GM12878 (cell line): ENCODE data around the gene CACNA2D3. TPM values are rescaled to one million over a fixed set of nuclear protein-coding genes. Genes with fewer than 3 reads are reported as not detected.

Experiments used
- ATAC-seq: fragments of 200-7000 bp; cut with Tn5 transposase; 3 replicates; pipeline ENCODE4 v1.9.1; 2020; ENCODE audit warnings: mild to moderate bottlenecking, moderate library complexity
- BruUV-seq: library from RNA; stranded (reverse); fragments of 400-500 nt; replicated peaks from 2 replicates; lab custom pipeline; 2021; lab: Mats Ljungman, UMichigan
- CTCF ChIA-PET: fragments of 300-600 bp; sonication (Branson Sonifier 250); formaldehyde crosslinking; extraction: SDS; loops from one replicate; lab custom pipeline; 2021; ENCODE audit warnings: inconsistent platforms; lab: Yijun Ruan, JAX
- POLR2A ChIA-PET: fragments of 350-600 bp; formaldehyde crosslinking; extraction: SDS; loops from one replicate; lab custom pipeline; 2021; ENCODE audit warnings: inconsistent platforms; lab: Charles Lee
- RAD21 ChIA-PET: fragments of 300-600 bp; sonication (Branson Sonifier 250); formaldehyde crosslinking; loops from one replicate; lab custom pipeline; 2023; ENCODE audit warnings: antibody characterized with exemption; ENCODE audit not compliant: unreplicated experiment; lab: Charles Lee
- SMC1A ChIA-PET: fragments of 300-600 bp; sonication (Branson Sonifier 250); formaldehyde crosslinking; loops from one replicate; lab custom pipeline; 2023; ENCODE audit not compliant: unreplicated experiment, uncharacterized antibody; lab: Charles Lee
- DNase-seq: peaks from one replicate; pipeline ENCODE4 v3.0.0-alpha.2; 2011; ENCODE audit warnings: low read depth, low spot score
- FAIRE-seq: peaks from 3 replicates; lab custom pipeline; 2011; peaks lifted over from hg19 to GRCh38; lab: Jason Lieb, UNC
- H2AFZ ChIP-seq: 2 replicates; pipeline ENCODE4 v1.6.0; 2011; ENCODE audit warnings: low read depth, low read length, control low read depth; ENCODE audit not compliant: control insufficient read depth
- H3K27ac ChIP-seq: 2 replicates; pipeline ENCODE4 v1.5.1; 2011; ENCODE audit warnings: control low read depth; ENCODE audit not compliant: control insufficient read depth, insufficient read depth
- H3K27me3 ChIP-seq, 2 experiments: replicated peaks in 1 of 2; 2 replicates each; pipeline versions ENCODE4 v1.6.0 to v1.6.1; 2011; ENCODE audit warnings: low read length in 1 of 2; ENCODE audit not compliant: control insufficient read depth in 2 of 2, insufficient read depth in 2 of 2
- H3K36me3 ChIP-seq, 2 experiments: 2 replicates each; pipeline ENCODE4 v1.5.1; 2011; ENCODE audit warnings: low read length in 1 of 2; ENCODE audit not compliant: control insufficient read depth in 2 of 2, insufficient read depth in 2 of 2
- H3K4me1 ChIP-seq: 2 replicates; pipeline ENCODE4 v1.6.1; 2011; ENCODE audit warnings: mild to moderate bottlenecking, low read length, moderate library complexity, mixed read lengths; ENCODE audit not compliant: control insufficient read depth, insufficient read depth
- H3K4me2 ChIP-seq: 2 replicates; pipeline ENCODE4 v1.6.0; 2011; ENCODE audit warnings: control low read depth; ENCODE audit not compliant: control insufficient read depth, insufficient read depth
- H3K4me3 ChIP-seq: fragments of 200-600 bp; sonication (generic); 2 replicates; pipeline ENCODE4 v1.5.1; 2016
- H3K79me2 ChIP-seq: 2 replicates; pipeline ENCODE4 v1.6.0; 2011; ENCODE audit warnings: low read length; ENCODE audit not compliant: control insufficient read depth, insufficient read depth
- H3K9ac ChIP-seq: 2 replicates; pipeline ENCODE4 v1.8.0; 2011; ENCODE audit warnings: low read length, control low read depth, mixed read lengths; ENCODE audit not compliant: control insufficient read depth, insufficient read depth
- H3K9me3 ChIP-seq: replicated peaks from 3 replicates; pipeline ENCODE4 v1.5.1; 2011; ENCODE audit warnings: mild to moderate bottlenecking, low read length; ENCODE audit not compliant: control insufficient read depth, insufficient read depth
- H4K20me1 ChIP-seq: 2 replicates; pipeline ENCODE4 v1.6.0; 2011; ENCODE audit not compliant: control insufficient read depth, insufficient read depth
- CBX5 ChIP-seq: sonication (generic); IDR thresholded peaks from 2 replicates; pipeline ENCODE4 v1.6.1; 2016; ENCODE audit warnings: low read depth, moderate library complexity, mild to moderate bottlenecking, inconsistent platforms
- JUND ChIP-seq: IDR thresholded peaks from 2 replicates; pipeline ENCODE4 v1.6.1; 2012; ENCODE audit warnings: low read depth, mild to moderate bottlenecking, low read length, improper control_type of control experiment, moderate library complexity
- KLF5 ChIP-seq: fragments of 450-650 bp; IDR thresholded peaks from 2 replicates; pipeline ENCODE4 v1.6.1; 2014; ENCODE audit warnings: mild to moderate bottlenecking; ENCODE audit not compliant: partially characterized antibody
- MYB ChIP-seq: fragments of 150-350 bp; IDR thresholded peaks from 2 replicates; pipeline ENCODE4 v1.6.1; 2014; ENCODE audit warnings: mild to moderate bottlenecking, low read depth, low read length, borderline replicate concordance
- NFXL1 ChIP-seq: fragments of 450-650 bp; IDR thresholded peaks from 2 replicates; pipeline ENCODE4 v1.6.1; 2017; ENCODE audit warnings: antibody characterized with exemption, mild to moderate bottlenecking, borderline replicate concordance
- POLR2AphosphoS5 ChIP-seq: IDR thresholded peaks from 2 replicates; pipeline ENCODE4 v1.6.1; 2011; ENCODE audit warnings: mild to moderate bottlenecking, low read length, inconsistent platforms
- RBBP5 ChIP-seq: fragments of 200-600 bp; sonication (generic); conservative IDR thresholded peaks from 2 replicates; pipeline ENCODE4 v1.6.1; 2016
- ZNF622 ChIP-seq: fragments of 450-650 bp; IDR thresholded peaks from 2 replicates; pipeline ENCODE4 v1.6.1; 2017; ENCODE audit warnings: mild to moderate bottlenecking, inconsistent platforms
- WGBS: methylation state at CpG from one replicate; pipeline ENCODE4 v1.1.6; 2016; ENCODE audit warnings: low lambda C conversion rate; ENCODE audit not compliant: insufficient replicate concordance, insufficient coverage; ENCODE audit errors: missing lambda C conversion rate; 5-methylcytosine and 5-hydroxymethylcytosine counted together
- in situ Hi-C: fragments of 300-500 bp; cut with MboI; formaldehyde crosslinking; loops from 9 replicates; pipeline ENCODE4 v1.14.3; 2018; ENCODE audit warnings: mixed read lengths
- intact Hi-C: fragments of 100-400 bp; cut with micrococcal nuclease; formaldehyde crosslinking; loops from one replicate; pipeline ENCODE4 v1.14.2; 2022; ENCODE audit not compliant: unreplicated experiment
- polyA plus RNA-seq, 11 experiments: library from polyadenylated mRNA; depleted of rRNA in 4 of 11; unstranded in 6 of 11; stranded (reverse) in 5 of 11; fragments of >200 nt; fragmentation: Nextera tagmentation in 4 of 11; fragmentation: Illumina TruSeq in 1 of 11; extraction: Ambion mirVana in 4 of 11; extraction: Trizol in 1 of 11; gene quantifications; 1 replicate in 1 of 11; 2 replicates in 10 of 11; pipeline versions ENCODE4 v1.2.1 to v1.2.3, GENCODE V29; 2011 to 2016; ENCODE audit warnings: inconsistent platforms in 2 of 11, missing spikeins in 2 of 11, low read depth in 1 of 11
- total RNA-seq, 4 experiments: library from RNA; depleted of rRNA in 3 of 4; stranded (reverse); fragments of >200 nt in 3 of 4; fragmentation: Illumina TruSeq in 1 of 4; extraction: Trizol in 1 of 4; gene quantifications; 2 replicates each; pipeline versions ENCODE4 v1.2.1 to v1.2.3, GENCODE V29; 2013 to 2021
- TF ChIP-seq, protein P1 (sequence below): fragments of 450-650 bp; IDR thresholded peaks from 2 replicates; pipeline ENCODE4 v1.6.1; 2016; ENCODE audit warnings: mild to moderate bottlenecking, moderate library complexity, borderline replicate concordance
- TF ChIP-seq, protein P2 (sequence below): fragments of 450-650 bp; IDR thresholded peaks from 2 replicates; pipeline ENCODE4 v1.6.1; 2016; ENCODE audit warnings: mild to moderate bottlenecking

CACNA2D3 gene
- total and polyA plus RNA-seq, 10 of the 15 experiments (the other 5 are each of a cell fraction or from before 2014, with no cell fraction given) = not detected

DNA sequence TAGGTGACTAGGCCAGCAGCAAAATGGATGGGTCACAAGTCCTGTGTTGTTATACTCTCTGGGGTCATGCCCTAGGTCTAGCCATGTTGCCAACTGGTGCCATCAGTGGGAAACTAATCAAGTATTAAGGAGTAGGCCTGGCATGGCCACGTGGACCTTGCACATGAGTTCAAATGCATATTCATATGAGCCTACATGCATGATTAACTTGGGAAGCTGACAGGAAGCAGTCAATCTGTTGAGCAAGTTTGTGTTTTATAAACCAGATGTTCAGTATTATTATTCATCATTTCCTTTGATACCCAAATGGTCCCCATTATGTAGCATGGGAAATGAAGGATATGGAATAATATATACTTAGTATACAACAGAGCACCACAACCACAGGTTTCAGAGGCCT is 710.5 kb downstream of the CACNA2D3 start:
- in situ Hi-C loops (no loop called here), intact Hi-C loops (no loop called here)
- FAIRE-seq = no peak
- no peak for DNase-seq
- H3K4me2 ChIP-seq = no peak overlapping the region
- no peaks in the 10 kb centered on the region for H3K27me3 ChIP-seq
- no peak for ATAC-seq
- ChIA-PET CTCF (no interaction called here), POLR2A (no interaction called here), SMC1A (no interaction called here), RAD21 (no interaction called here)
- no peak overlapping the region for H2AFZ ChIP-seq
- no peak overlapping the region for H3K27ac ChIP-seq
- H3K4me1 ChIP-seq = no peaks in the 10 kb centered on the region
- no peak for TF ChIP-seq ZNF622
- no peak for TF ChIP-seq CBX5
- TF ChIP-seq NFXL1 = no peak
- no peak overlapping the region for H3K9ac ChIP-seq
- no peaks in the 10 kb centered on the region; the same call in 1 of the 2 replicates for H4K20me1 ChIP-seq
- BruUV-seq = no TSS peak
- H3K79me2 ChIP-seq = no peaks in the 10 kb centered on the region
- no peaks in the 10 kb centered on the region; the same call in 2 of the 3 replicates for H3K9me3 ChIP-seq
- no peak overlapping the region for H3K4me3 ChIP-seq
- no peaks in the 10 kb centered on the region for H3K36me3 ChIP-seq
- WGBS = 0% methylated on average over 1 of the region's 1 CpG

DNA sequence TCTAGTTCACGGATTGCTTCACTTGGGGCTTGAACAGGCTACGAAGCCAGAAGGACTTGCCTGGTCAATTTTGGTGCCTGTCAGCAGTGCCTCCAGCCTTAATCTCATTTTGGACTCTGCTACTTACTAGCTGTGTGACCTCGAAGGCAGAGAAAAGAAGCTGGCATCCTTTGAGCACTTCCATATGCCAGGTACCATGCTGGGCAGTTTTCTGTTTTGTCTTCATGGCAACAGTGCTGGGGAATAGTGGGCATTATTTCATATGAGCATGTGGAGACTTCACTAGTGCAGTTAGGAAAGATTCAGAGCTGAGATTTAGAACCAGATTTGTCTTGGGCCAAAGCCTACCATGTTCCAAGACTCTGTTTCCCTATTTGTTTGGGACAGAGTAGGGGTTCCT is 713.3 kb downstream of the CACNA2D3 start:
- ChIA-PET POLR2A (no interaction called here), CTCF (no interaction called here)

More for the DNA sequence above, 713.3 kb downstream of the CACNA2D3 start:
- no peaks in the 10 kb centered on the region for H3K4me1 ChIP-seq
- intact Hi-C loops = no loop called here
- H4K20me1 ChIP-seq = no peaks in the 10 kb centered on the region; the same call in 1 of the 2 replicates
- no peak overlapping the region for H3K4me3 ChIP-seq
- H3K36me3 ChIP-seq = no peaks in the 10 kb centered on the region
- H3K27me3 ChIP-seq = no peaks in the 10 kb centered on the region
- DNase-seq = no peak
- TF ChIP-seq POLR2AphosphoS5 (no peak), JUND (no peak), KLF5 (no peak), MYB (no peak), RBBP5 (no peak)
- TF ChIP-seq, protein P1, sequence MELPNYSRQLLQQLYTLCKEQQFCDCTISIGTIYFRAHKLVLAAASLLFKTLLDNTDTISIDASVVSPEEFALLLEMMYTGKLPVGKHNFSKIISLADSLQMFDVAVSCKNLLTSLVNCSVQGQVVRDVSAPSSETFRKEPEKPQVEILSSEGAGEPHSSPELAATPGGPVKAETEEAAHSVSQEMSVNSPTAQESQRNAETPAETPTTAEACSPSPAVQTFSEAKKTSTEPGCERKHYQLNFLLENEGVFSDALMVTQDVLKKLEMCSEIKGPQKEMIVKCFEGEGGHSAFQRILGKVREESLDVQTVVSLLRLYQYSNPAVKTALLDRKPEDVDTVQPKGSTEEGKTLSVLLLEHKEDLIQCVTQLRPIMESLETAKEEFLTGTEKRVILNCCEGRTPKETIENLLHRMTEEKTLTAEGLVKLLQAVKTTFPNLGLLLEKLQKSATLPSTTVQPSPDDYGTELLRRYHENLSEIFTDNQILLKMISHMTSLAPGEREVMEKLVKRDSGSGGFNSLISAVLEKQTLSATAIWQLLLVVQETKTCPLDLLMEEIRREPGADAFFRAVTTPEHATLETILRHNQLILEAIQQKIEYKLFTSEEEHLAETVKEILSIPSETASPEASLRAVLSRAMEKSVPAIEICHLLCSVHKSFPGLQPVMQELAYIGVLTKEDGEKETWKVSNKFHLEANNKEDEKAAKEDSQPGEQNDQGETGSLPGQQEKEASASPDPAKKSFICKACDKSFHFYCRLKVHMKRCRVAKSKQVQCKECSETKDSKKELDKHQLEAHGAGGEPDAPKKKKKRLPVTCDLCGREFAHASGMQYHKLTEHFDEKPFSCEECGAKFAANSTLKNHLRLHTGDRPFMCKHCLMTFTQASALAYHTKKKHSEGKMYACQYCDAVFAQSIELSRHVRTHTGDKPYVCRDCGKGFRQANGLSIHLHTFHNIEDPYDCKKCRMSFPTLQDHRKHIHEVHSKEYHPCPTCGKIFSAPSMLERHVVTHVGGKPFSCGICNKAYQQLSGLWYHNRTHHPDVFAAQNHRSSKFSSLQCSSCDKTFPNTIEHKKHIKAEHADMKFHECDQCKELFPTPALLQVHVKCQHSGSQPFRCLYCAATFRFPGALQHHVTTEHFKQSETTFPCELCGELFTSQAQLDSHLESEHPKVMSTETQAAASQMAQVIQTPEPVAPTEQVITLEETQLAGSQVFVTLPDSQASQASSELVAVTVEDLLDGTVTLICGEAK = no peak
- TF ChIP-seq, protein P2, sequence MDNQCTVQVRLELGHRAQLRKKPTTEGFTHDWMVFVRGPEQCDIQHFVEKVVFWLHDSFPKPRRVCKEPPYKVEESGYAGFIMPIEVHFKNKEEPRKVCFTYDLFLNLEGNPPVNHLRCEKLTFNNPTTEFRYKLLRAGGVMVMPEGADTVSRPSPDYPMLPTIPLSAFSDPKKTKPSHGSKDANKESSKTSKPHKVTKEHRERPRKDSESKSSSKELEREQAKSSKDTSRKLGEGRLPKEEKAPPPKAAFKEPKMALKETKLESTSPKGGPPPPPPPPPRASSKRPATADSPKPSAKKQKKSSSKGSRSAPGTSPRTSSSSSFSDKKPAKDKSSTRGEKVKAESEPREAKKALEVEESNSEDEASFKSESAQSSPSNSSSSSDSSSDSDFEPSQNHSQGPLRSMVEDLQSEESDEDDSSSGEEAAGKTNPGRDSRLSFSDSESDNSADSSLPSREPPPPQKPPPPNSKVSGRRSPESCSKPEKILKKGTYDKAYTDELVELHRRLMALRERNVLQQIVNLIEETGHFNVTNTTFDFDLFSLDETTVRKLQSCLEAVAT = no peak
- no peak for ATAC-seq
- ChIA-PET RAD21 (no interaction called here), SMC1A (no interaction called here)
- H3K4me2 ChIP-seq = no peak overlapping the region
- in situ Hi-C loops = no loop called here
- no peaks in the 10 kb centered on the region for H3K79me2 ChIP-seq
- no peaks in the 10 kb centered on the region for H3K9me3 ChIP-seq
- no TSS peak for BruUV-seq
- WGBS = 30% methylated on average over 3 of the region's 3 CpGs
- FAIRE-seq = no peak
- H3K27ac ChIP-seq = no peak overlapping the region
- no peak overlapping the region for H3K9ac ChIP-seq
- H2AFZ ChIP-seq = no peak overlapping the region
